ENCODE measurements around the gene C5AR2.

C5AR2 gene

GRCh38 chr19:47389150-47389556 lies 57.2 kb downstream of the C5AR2 start:
- H3K4me1 ChIP-seq (ENCODE audit: control insufficient read depth in 1 of 2, insufficient read depth in 1 of 2, low read depth in 1 of 2, low read length in 1 of 2): peaks cover 75 to 77% of the 10 kb centered on the region in 2 experiments

DNA sequence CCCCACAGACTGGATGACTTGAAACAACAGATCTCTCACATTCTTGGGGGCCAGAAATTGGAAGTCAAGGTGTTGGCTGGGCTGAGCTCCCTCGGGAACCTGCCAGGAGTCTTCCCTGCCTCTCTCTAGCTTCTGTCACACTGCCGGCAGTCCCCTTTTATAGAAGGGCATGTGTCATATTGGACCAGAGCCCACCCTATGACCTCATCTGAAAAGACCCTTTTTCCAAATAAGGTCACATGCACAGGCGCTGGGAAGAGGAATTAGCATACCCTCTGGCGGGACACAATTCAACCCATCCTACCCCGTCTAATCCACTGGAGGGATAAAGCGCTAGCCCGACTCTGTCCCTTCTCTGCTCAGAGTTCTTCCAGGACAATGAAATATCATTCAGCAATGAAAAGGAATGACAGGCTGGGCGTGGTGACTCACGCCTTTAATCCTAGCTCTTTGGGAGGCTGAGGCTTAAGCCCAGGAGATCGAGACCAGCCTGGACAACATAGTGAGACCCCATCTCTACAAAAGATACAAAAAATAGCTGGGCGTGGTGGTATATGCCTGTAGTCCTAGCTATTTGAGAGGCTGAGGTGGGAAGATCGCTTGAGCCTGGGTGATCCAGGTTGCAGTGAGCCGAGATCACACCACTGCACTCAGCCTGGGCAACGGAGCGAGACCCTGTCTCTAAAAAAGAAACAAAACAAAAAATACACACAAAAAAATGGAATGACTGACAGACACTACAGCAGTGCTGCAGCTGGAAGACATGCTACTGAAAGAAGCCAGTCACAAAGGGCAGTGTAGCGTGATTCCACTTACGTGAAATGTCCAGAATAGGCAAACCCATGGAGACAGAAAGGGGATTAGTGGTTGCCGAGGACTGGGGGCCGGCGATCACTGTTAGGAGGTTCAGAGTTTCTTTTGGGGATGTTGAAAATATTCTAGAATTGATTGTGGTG lies 58.8 kb downstream of the C5AR2 start:
- H3K9me3 ChIP-seq: no peaks in the 10 kb centered on the region
- H3K27ac ChIP-seq: peak overlapping the region; percentile 94
- H3K4me3 ChIP-seq (ENCODE audit: low read depth in 1 of 2, low read length in 1 of 2): peak overlapping the region; percentile 40 to 44
- H3K36me3 ChIP-seq: no peaks in the 10 kb centered on the region
- TF ChIP-seq CTCF (IDR thresholded peaks at IDR 0.05): no peak
- H3K27me3 ChIP-seq: peaks cover 32% of the 10 kb centered on the region
- H3K4me1 ChIP-seq (ENCODE audit: control insufficient read depth in 1 of 2, insufficient read depth in 1 of 2, low read depth in 1 of 2, low read length in 1 of 2): peaks cover 58 to 60% of the 10 kb centered on the region in 2 experiments

More at GRCh38 chr19:47389150-47389556, 57.2 kb downstream of the C5AR2 start:
- peak overlapping the region; percentile 94 for H3K27ac ChIP-seq
- H3K9me3 ChIP-seq: no peaks in the 10 kb centered on the region
- H3K36me3 ChIP-seq: no peaks in the 10 kb centered on the region
- H3K27me3 ChIP-seq: peaks cover 18% of the 10 kb centered on the region
- peak overlapping the region; percentile 40 to 44 for H3K4me3 ChIP-seq (ENCODE audit: low read depth in 1 of 2, low read length in 1 of 2)
- TF ChIP-seq CTCF (IDR thresholded peaks at IDR 0.05): peak; percentile 16

GRCh38 chr19:47391510-47392223 lies 59.7 kb downstream of the C5AR2 start:
- peak; percentile 97 for TF ChIP-seq CTCF (IDR thresholded peaks at IDR 0.05)

More at GRCh38 chr19:47391510-47392223, 59.7 kb downstream of the C5AR2 start:
- peak overlapping the region; percentile 94 for H3K27ac ChIP-seq
- H3K4me3 ChIP-seq (ENCODE audit: low read depth in 1 of 2, low read length in 1 of 2): peak overlapping the region in 1 of 2 experiments; percentile 44
- H3K27me3 ChIP-seq: peaks cover 32% of the 10 kb centered on the region
- no peaks in the 10 kb centered on the region for H3K36me3 ChIP-seq
- H3K4me1 ChIP-seq (ENCODE audit: control insufficient read depth in 1 of 2, insufficient read depth in 1 of 2, low read depth in 1 of 2, low read length in 1 of 2): peaks cover 50 to 52% of the 10 kb centered on the region in 2 experiments
- H3K9me3 ChIP-seq: no peaks in the 10 kb centered on the region
